ENCODE results near the gene PTHLH.
A peak's percentile ranks its signal among the peaks of the same experiment; 100 is the strongest.

- TF ChIP-seq CTCF (IDR thresholded peaks at IDR 0.05): peak; percentile 61 to 87 (median 74)
- TF ChIP-seq POLR2A (IDR thresholded peaks at IDR 0.05): no peak
Observed at GRCh38 chr12:27940756-27941402, 31.7 kb downstream of the PTHLH start.
